ENCODE data around the gene VSTM1. TPM values are rescaled to one million over a fixed set of nuclear protein-coding genes. Genes with fewer than 3 reads are reported as not detected.
A peak's percentile ranks its signal among the peaks of the same experiment; 100 is the strongest.

Gene VSTM1
- total and polyA plus RNA-seq, 2 donors (not counting 3 experiments of a cell fraction or from before 2014, with no cell fraction given): not detected

DNA sequence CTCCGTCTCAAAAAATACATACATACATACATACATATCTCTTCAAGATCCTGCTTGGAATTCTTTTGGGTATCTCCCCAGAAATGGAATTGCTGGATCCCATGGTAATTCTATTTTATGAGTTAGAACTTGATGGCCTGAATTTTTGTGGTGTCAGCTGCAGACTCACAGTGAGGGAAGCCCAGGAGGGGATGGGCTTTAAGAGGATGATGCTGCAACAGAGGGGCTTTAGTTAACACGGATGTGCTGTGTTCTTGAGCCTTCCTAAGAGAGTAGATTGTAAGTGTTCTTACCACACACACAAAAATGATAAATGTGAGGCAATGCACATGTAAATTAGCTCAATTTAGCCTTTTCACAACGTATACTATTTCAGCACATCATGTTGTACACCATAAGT, 40.5 kb downstream of the VSTM1 start:
- Histone ChIP-seq H3K27me3 (ENCODE audit: control insufficient read depth in 2 of 2, insufficient read depth in 2 of 2, low read length in 2 of 2) (no peaks in the 10 kb centered on the region), H3K27ac (ENCODE audit: insufficient read depth, low read depth, low read length) (peak overlapping the region; percentile 25), H3K9ac (replicated peaks; ENCODE audit: extremely low read depth, insufficient read depth, low read length) (no peak overlapping the region), H3K79me2 (ENCODE audit: control insufficient read depth, insufficient read depth, low read length) (no peaks in the 10 kb centered on the region), H3K4me2 (ENCODE audit: insufficient read depth, low read length) (no peak overlapping the region), H3K36me3 (ENCODE audit: control insufficient read depth in 2 of 2, extremely low read depth in 1 of 2, insufficient read depth in 2 of 2, low read length in 2 of 2) (no peaks in the 10 kb centered on the region), H2AFZ (ENCODE audit: low read depth, low read length) (no peak overlapping the region), H3K9me1 (replicated peaks; ENCODE audit: control insufficient read depth, extremely low read depth, insufficient read depth, low read length) (no peaks in the 10 kb centered on the region), H3K4me3 (replicated peaks in 1 of 3; ENCODE audit: insufficient read depth in 1 of 3, low read depth in 1 of 3, low read length in 3 of 3) (no peak overlapping the region), H3K9me3 (replicated peaks; ENCODE audit: control insufficient read depth, insufficient read depth, low read length) (no peaks in the 10 kb centered on the region), H3K4me1 (ENCODE audit: control insufficient read depth, extremely low read depth, insufficient read depth, low read length) (peaks cover 20% of the 10 kb centered on the region), H4K20me1 (replicated peaks; ENCODE audit: control insufficient read depth, extremely low read depth, insufficient read depth, low read length) (no peaks in the 10 kb centered on the region)
- BruUV-seq (replicated peaks): no TSS peak
- intact Hi-C loops (cut with micrococcal nuclease): no loop called here
- DNase-seq (ENCODE audit: low read depth, low spot score) (no peak), FAIRE-seq (no peak)
- POLR2A ChIA-PET: no interaction called here
- CTCF ChIA-PET: interaction anchor here (0.9 to 9.2 kb wide), 43 partner anchors 8 to 243 kb away, joined by 3 to 216 read pairs (median 7); partner anchors contain the start of genes CACNG6, MYADM, PRKCG and PRPF31
- no peak for TF ChIP-seq POLR2AphosphoS5 (IDR thresholded peaks at IDR 0.05; ENCODE audit: insufficient read depth, low read depth, low read length)
- no peak for TF ChIP-seq MYC (IDR thresholded peaks at IDR 0.05; ENCODE audit: low read depth, low read length)
- no peak for TF ChIP-seq JUN (IDR thresholded peaks at IDR 0.05; ENCODE audit: borderline replicate concordance, insufficient read depth, insufficient read length, low read depth)
- TF ChIP-seq, protein P1, sequence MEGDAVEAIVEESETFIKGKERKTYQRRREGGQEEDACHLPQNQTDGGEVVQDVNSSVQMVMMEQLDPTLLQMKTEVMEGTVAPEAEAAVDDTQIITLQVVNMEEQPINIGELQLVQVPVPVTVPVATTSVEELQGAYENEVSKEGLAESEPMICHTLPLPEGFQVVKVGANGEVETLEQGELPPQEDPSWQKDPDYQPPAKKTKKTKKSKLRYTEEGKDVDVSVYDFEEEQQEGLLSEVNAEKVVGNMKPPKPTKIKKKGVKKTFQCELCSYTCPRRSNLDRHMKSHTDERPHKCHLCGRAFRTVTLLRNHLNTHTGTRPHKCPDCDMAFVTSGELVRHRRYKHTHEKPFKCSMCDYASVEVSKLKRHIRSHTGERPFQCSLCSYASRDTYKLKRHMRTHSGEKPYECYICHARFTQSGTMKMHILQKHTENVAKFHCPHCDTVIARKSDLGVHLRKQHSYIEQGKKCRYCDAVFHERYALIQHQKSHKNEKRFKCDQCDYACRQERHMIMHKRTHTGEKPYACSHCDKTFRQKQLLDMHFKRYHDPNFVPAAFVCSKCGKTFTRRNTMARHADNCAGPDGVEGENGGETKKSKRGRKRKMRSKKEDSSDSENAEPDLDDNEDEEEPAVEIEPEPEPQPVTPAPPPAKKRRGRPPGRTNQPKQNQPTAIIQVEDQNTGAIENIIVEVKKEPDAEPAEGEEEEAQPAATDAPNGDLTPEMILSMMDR (IDR thresholded peaks at IDR 0.05; ENCODE audit: extremely low read depth in 1 of 2, insufficient read depth in 1 of 2, low read depth in 1 of 2, low read length in 2 of 2): no peak
- TF ChIP-seq EZH2 (IDR thresholded peaks at IDR 0.05; ENCODE audit: borderline replicate concordance, low read depth, low read length, severe bottlenecking): no peak
- no peak for TF ChIP-seq POLR2A (IDR thresholded peaks at IDR 0.05; ENCODE audit: low read depth, low read length)
- TF ChIP-seq GATA2 (IDR thresholded peaks at IDR 0.05; ENCODE audit: insufficient read depth, insufficient read length, low read depth, low read length): no peak
- dilution Hi-C loops (cut with MboI; ENCODE audit: extremely low pct_ligation_motif_present, low sequenced_read_pairs): no loop called here
